Dermis blood vessel endothelial cell (primary cell): Measurements from ENCODE around the gene BLOC1S1. TPM values are rescaled to one million over a fixed set of nuclear protein-coding genes. Genes with fewer than 3 reads are reported as not detected.

Experiments
- DNase-seq: peaks from one replicate; pipeline ENCODE4 v3.0.0; 2010
- total RNA-seq: library from RNA; depleted of rRNA; stranded (reverse); fragments of >200 nt; gene quantifications from 2 replicates; pipeline ENCODE4 v1.2.3, GENCODE V29; 2014

BLOC1S1 gene
- total RNA-seq: 55.8 and 61.2 TPM in 2 replicates

- peak; percentile 94 for DNase-seq
These were observed at the start of gene BLOC1S1 for GRCh38 chr12:55715833-55716581. BLOC1S1 (plus strand) TSS chr12:55716046; CDS start chr12:55716052, 6 bp downstream.

GRCh38 chr12:55666508-55666907 is 49.3 kb upstream of the BLOC1S1 start:
- no peak for DNase-seq

- no peak for DNase-seq
These were observed 45.6 kb upstream of the BLOC1S1 start for GRCh38 chr12:55670276-55670675.

GRCh38 chr12:55671746-55672145 is 44.1 kb upstream of the BLOC1S1 start:
- no peak for DNase-seq

- no peak for DNase-seq
These were observed 42.2 kb upstream of the BLOC1S1 start for GRCh38 chr12:55673638-55674037.

- no peak for DNase-seq
These were observed 40.2 kb upstream of the BLOC1S1 start for GRCh38 chr12:55675666-55676065.

- DNase-seq: no peak
These were observed 39.1 kb upstream of the BLOC1S1 start for GRCh38 chr12:55676707-55677106.

- DNase-seq: no peak
These were observed 36.2 kb upstream of the BLOC1S1 start for GRCh38 chr12:55679691-55680090.

- DNase-seq: peak; percentile 63
These were observed 34.4 kb upstream of the BLOC1S1 start for GRCh38 chr12:55681142-55682077.

GRCh38 chr12:55682087-55682796 is 33.6 kb upstream of the BLOC1S1 start:
- no peak for DNase-seq

GRCh38 chr12:55683676-55684075 is 32.2 kb upstream of the BLOC1S1 start:
- DNase-seq: no peak

GRCh38 chr12:55684761-55685370 is 31.0 kb upstream of the BLOC1S1 start:
- no peak for DNase-seq

- DNase-seq: no peak
These were observed 30.2 kb upstream of the BLOC1S1 start for GRCh38 chr12:55685671-55686070.

- DNase-seq: no peak
These were observed 29.4 kb upstream of the BLOC1S1 start for GRCh38 chr12:55686366-55687010.

GRCh38 chr12:55687746-55688145 is 28.1 kb upstream of the BLOC1S1 start:
- no peak for DNase-seq

- no peak for DNase-seq
These were observed 26.9 kb upstream of the BLOC1S1 start for GRCh38 chr12:55688716-55689655.

- DNase-seq: no peak
These were observed 23.1 kb upstream of the BLOC1S1 start for GRCh38 chr12:55692631-55693322.

- DNase-seq: no peak
These were observed 22.3 kb upstream of the BLOC1S1 start for GRCh38 chr12:55693323-55694187.

- no peak for DNase-seq
These were observed 21.7 kb upstream of the BLOC1S1 start for GRCh38 chr12:55694188-55694515.
